Astrocyte (in vitro differentiated cells and primary cell): ENCODE data around the gene ACHE.

ENCODE experiments used
- CTCF ChIP-seq: IDR thresholded peaks from 2 replicates; pipeline ENCODE4 v1.5.1; 2011; ENCODE audit warnings: low read depth, mild to moderate bottlenecking, inconsistent platforms, low read length, moderate library complexity; ENCODE audit not compliant: insufficient read depth
- EZH2 ChIP-seq: IDR thresholded peaks from 2 replicates; pipeline ENCODE4 v1.6.1; 2012; ENCODE audit warnings: mild to moderate bottlenecking, low read length, inconsistent platforms; ENCODE audit not compliant: insufficient read depth

- TF ChIP-seq CTCF (no peak), EZH2 (no peak)
Measured at GRCh38 chr7:100893910-100894721, 1.6 kb downstream of the ACHE start.
